OCI-LY7 (cell line): ENCODE measurements around the gene NCKAP5L. TPM values are rescaled to one million over a fixed set of nuclear protein-coding genes. Genes with fewer than 3 reads are reported as not detected.
A peak's percentile ranks its signal among the peaks of the same experiment; 100 is the strongest.

Experiments
- BruUV-seq: library from RNA; stranded (reverse); fragments of 400-500 nt; replicated peaks from 2 replicates; lab custom pipeline; 2021; lab: Mats Ljungman, UMichigan
- CTCF ChIA-PET: fragments of 300-600 bp; sonication (Branson Sonifier 250); formaldehyde crosslinking; loops from one replicate; lab custom pipeline; 2022; ENCODE audit warnings: antibody characterized with exemption; ENCODE audit not compliant: unreplicated experiment; lab: Charles Lee
- POLR2A ChIA-PET: fragments of 300-600 bp; sonication (Branson Sonifier 250); formaldehyde crosslinking; loops from one replicate; lab custom pipeline; 2022; ENCODE audit warnings: antibody characterized with exemption; lab: Charles Lee
- DNase-seq: peaks from one replicate; pipeline ENCODE4 v3.0.0-alpha.2; 2015; ENCODE audit warnings: low spot score
- H2AFZ ChIP-seq: fragments of 200-600 bp; sonication (generic), shearing (Covaris generic); 2 replicates; pipeline ENCODE4 v1.6.1; 2014; ENCODE audit warnings: mild to moderate bottlenecking, antibody characterized with exemption, low read length, moderate library complexity
- H3K27ac ChIP-seq: fragments of 200-600 bp; sonication (generic); 2 replicates; pipeline ENCODE4 v1.5.1; 2014; ENCODE audit warnings: mixed run types, low read depth, mild to moderate bottlenecking, moderate library complexity, low read length, inconsistent platforms; ENCODE audit not compliant: poor library complexity, severe bottlenecking
- H3K36me3 ChIP-seq: fragments of 200-600 bp; sonication (generic); 2 replicates; pipeline ENCODE4 v1.6.1; 2014; ENCODE audit warnings: mild to moderate bottlenecking, antibody characterized with exemption, low read length, moderate library complexity, mixed read lengths; ENCODE audit not compliant: insufficient read depth
- H3K4me1 ChIP-seq: fragments of 200-600 bp; sonication (generic); 2 replicates; pipeline ENCODE4 v1.5.1; 2014; ENCODE audit warnings: mild to moderate bottlenecking, low read length; ENCODE audit not compliant: insufficient read depth, poor library complexity, severe bottlenecking
- H3K4me2 ChIP-seq: fragments of 200-600 bp; sonication (generic); 2 replicates; pipeline ENCODE4 v1.6.1; 2014; ENCODE audit warnings: mild to moderate bottlenecking, low read length
- H3K4me3 ChIP-seq: fragments of 200-600 bp; sonication (generic); 2 replicates; pipeline ENCODE4 v1.5.1; 2014; ENCODE audit warnings: mild to moderate bottlenecking, low read depth, low read length; ENCODE audit not compliant: poor library complexity, severe bottlenecking
- H3K79me2 ChIP-seq: fragments of 200-600 bp; sonication (generic); 2 replicates; pipeline ENCODE4 v1.6.1; 2016; ENCODE audit warnings: low read depth, mild to moderate bottlenecking, low read length, moderate library complexity, mixed read lengths; ENCODE audit not compliant: insufficient read depth
- H3K9me2 ChIP-seq: fragments of 200-600 bp; sonication (generic); 2 replicates; pipeline ENCODE4 v1.6.1; 2016; ENCODE audit warnings: mild to moderate bottlenecking, low read length, mixed read lengths; ENCODE audit not compliant: insufficient read depth
- H3K9me3 ChIP-seq: fragments of 200-600 bp; sonication (generic); 2 replicates; pipeline ENCODE4 v1.6.1; 2014; ENCODE audit warnings: mild to moderate bottlenecking, mixed run types, low read length, mixed read lengths
- H4K20me1 ChIP-seq: fragments of 200-600 bp; sonication (generic); 2 replicates; pipeline ENCODE4 v1.6.1; 2014; ENCODE audit warnings: mild to moderate bottlenecking, antibody characterized with exemption, low read length, moderate library complexity, mixed read lengths; ENCODE audit not compliant: insufficient read depth
- CTCF ChIP-seq: fragments of 200-600 bp; sonication (generic); conservative IDR thresholded peaks from 2 replicates; pipeline ENCODE4 v1.5.1; 2014; ENCODE audit warnings: mild to moderate bottlenecking, antibody characterized with exemption, low read length, moderate library complexity, mixed read lengths
- EZH2phosphoT487 ChIP-seq: fragments of 200-600 bp; sonication (generic); IDR thresholded peaks from 2 replicates; pipeline ENCODE4 v1.6.1; 2018; ENCODE audit warnings: low read depth, borderline replicate concordance, mild to moderate bottlenecking, mixed run types, antibody characterized with exemption, low read length, moderate library complexity, mixed read lengths
- intact Hi-C: fragments of 100-400 bp; cut with micrococcal nuclease; formaldehyde crosslinking; loops from one replicate; pipeline ENCODE4 v1.10.0; 2022; ENCODE audit not compliant: unreplicated experiment
- total RNA-seq, 2 experiments: library from RNA; depleted of rRNA in 1 of 2; stranded (reverse); fragments of >200 nt in 1 of 2; shearing (Covaris generic) in 1 of 2; gene quantifications; 2 replicates each; pipeline ENCODE4 v1.2.3, GENCODE V29; 2014 to 2022

Gene NCKAP5L
- total RNA-seq, 2 experiments from 2014 or later: 4.6 to 12.2 TPM

GRCh38 chr12:49748306-49748705, 79.9 kb downstream of the NCKAP5L start:
- TF ChIP-seq CTCF (no peak), EZH2phosphoT487 (no peak)
- CTCF ChIA-PET: no interaction called here
- Histone ChIP-seq H3K9me3 (no peaks in the 10 kb centered on the region), H3K4me3 (no peak overlapping the region), H3K9me2 (no peaks in the 10 kb centered on the region), H3K27ac (no peak overlapping the region), H3K79me2 (peaks cover 99% of the 10 kb centered on the region), H3K4me1 (peaks cover 63% of the 10 kb centered on the region), H3K36me3 (peaks cover 93% of the 10 kb centered on the region), H3K4me2 (peak overlapping the region; percentile 24; the same call in 1 of the 2 replicates), H2AFZ (no peak overlapping the region), H4K20me1 (peaks cover 55% of the 10 kb centered on the region)
- BruUV-seq: no TSS peak
- intact Hi-C loops: no loop called here
- no peak for DNase-seq
- POLR2A ChIA-PET: interaction anchor here (1.0 to 1.6 kb wide), 5 partner anchors 10 to 94 kb away, joined by 3 to 8 read pairs (median 3); no protein-coding TSS in a partner anchor

GRCh38 chr12:49744363-49744885, 83.8 kb downstream of the NCKAP5L start:
- peaks cover 37% of the 10 kb centered on the region for H3K4me1 ChIP-seq
- no peak for DNase-seq
- H2AFZ ChIP-seq: no peak overlapping the region
- H3K9me3 ChIP-seq: no peaks in the 10 kb centered on the region
- POLR2A ChIA-PET: no interaction called here
- CTCF ChIA-PET: no interaction called here
- H4K20me1 ChIP-seq: peaks cover 39% of the 10 kb centered on the region
- H3K9me2 ChIP-seq: no peaks in the 10 kb centered on the region
- H3K79me2 ChIP-seq: peaks cover 77% of the 10 kb centered on the region
- no peak for TF ChIP-seq EZH2phosphoT487
- no peak for TF ChIP-seq CTCF
- H3K27ac ChIP-seq: no peak overlapping the region
- no TSS peak for BruUV-seq
- no peak overlapping the region for H3K4me3 ChIP-seq
- peak overlapping the region; percentile 20; the same call in 1 of the 2 replicates for H3K4me2 ChIP-seq
- intact Hi-C loops: loop anchor here (5.0 kb wide), 1 partner anchor 612 kb away; the partner anchor contains the start of gene TUBA1B
- H3K36me3 ChIP-seq: peaks cover 59% of the 10 kb centered on the region
